DMS114 treated with DMSO at 0.1 percent for 48 hours (cell line): ENCODE measurements around the gene DENND4A.
"Not testable (repeated sequence)": the region's sequence is repeated elsewhere in the genome, so short reads cannot be mapped to it uniquely, and the experiment has no call there.

Experiments
- DNase-seq: peaks from one replicate; lab custom pipeline; 2025; ENCODE audit not compliant: unreplicated experiment; lab: John Stamatoyannopoulos, UW

Gene DENND4A

DNA sequence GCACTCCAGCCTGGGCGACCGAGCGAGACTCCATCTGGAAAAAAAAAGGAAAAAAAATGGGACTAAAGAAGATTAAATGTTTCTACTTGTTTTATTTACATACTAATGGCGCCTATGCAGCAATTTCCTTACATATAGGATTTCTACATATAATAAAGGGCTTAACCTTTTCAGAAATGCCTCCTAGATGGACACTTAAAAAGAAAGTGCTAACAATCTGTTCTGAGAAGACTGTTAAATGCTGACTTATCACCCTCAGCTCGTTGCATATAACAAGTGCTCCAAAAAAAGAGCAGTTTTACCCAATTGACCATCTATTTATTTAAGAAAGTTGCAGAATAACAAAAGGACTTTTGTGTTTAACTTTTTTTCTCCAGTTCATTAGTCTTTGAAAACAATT is 32.7 kb downstream of the DENND4A start:
- DNase-seq: no peak

DNA sequence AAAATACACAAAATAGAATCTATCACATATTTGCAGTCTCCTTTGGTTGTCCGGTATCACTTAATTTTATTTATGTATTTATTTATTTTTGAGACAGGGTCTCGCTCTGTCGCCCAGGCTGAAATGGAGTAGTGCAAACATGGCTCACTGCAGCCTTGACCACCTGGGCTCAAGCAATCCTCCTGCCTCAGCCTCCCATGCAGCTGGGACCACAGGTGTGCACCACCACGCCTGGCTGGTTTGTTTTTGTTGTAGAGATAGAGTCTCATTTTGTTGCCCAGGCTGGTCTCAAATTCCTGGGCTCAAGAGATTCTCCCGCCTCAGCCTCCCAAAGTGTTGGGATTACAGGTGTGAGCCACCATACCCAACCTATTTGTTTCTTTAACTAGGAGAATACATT is 33.9 kb downstream of the DENND4A start:
- DNase-seq: no peak

DNA sequence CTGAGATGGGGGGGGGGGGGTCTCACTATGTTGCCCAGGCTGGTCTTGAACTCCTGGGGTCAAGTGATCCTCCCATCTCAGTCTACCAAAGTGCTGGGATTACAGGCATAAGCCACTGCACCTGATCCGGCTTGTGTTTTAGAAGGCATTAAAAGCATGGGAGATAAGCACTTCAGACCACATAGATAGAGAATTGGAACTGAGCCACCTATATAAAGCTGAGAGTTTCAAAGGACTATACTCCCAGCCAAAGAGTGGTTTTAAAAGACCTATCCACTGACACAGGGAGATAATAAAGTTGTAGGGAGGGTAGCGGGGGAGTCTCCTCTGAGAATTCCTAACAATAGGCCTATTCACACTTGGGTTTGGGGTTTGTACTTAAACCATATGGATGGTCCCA is 34.8 kb downstream of the DENND4A start:
- DNase-seq: no peak

DNA sequence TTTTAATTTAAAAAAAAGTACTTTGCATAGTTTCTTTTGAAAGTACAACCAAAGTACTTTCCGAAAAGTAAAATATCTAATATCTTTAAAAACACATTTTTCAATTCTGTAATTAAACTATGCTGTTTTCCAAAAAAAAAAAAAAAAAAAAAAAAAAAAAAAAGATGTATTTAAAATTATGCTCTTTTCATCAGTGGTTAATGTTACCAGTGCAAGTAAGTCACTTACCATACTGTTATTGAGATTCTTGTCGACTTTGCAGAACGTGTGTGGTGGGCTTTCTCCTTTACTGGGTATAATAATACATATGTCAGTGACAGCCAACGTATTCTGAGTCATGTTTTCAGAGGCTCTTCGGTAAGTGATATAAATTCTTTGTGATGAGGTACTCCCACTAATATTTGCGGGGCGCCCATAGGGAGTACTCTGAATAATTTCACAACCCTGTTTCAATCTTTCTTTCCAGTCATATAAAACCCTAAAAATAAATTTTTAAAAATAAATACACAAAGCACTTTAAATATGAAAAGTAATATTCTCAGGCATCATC is 39.9 kb downstream of the DENND4A start:
- no peak for DNase-seq

DNA sequence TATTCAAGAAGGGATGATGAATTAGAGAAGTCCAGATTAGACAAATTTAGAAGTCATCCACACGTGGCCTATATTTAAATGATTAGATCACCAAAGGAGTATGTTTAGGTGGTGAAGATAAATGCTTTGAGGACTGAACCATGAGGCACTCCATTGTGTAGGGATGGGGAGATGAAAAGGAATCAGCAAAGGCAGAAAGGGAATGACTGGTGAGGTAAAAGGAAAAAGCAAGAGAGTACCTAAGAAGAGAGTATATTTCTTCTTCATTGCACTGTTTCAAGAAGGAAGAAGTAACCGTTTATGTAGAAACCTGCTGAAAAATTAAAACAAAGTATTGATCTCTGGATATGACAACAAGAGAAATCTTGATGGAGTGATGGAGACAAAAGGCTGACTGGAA is 40.7 kb downstream of the DENND4A start:
- no peak for DNase-seq

DNA sequence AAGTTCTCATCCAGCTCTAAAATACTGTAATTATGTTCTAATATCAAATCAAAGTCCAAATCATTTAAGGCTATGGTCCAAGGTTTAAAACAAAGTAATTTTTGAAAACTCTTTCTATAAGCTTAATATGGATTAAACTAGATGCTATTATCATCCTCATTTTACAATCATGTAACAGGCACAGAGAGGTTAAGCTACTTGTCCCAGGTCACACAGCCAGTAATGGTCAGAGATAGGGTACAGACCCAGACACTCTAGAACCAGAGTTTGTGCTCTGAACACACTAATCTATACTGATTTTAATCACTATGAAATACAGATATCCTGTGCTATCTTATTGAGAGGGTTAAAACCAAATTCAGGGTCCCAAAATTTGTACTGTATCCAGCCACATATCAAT is 44.8 kb downstream of the DENND4A start:
- DNase-seq: no peak

DNA sequence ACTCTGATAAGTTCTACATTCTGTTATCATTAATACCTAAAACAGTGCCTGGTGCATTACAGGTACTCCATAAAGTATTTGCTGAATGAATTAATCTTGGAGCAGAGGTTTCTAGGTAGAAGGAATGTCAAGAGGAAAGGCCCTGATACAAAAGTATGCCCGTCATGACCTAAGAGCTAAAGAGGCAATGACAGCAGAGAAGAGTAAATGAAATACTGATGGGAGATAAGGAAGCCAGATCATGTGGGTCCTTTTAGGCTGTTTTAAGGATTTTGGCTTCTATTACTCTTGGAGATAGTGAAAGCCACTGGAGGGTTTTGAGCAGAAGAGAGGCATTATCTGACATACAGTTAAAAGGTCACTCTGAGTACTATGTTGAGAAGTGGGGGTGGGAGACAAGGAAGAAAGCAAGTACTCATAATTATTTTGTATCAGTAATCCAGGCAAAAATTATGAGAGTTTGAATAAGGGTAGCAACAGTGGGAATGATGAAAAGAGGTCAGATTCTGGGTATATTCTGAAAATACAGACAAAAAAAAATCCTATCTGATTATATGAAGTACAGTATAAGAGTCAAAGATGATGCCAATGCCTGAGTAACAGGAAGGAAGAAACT is 48.3 kb downstream of the DENND4A start:
- no peak for DNase-seq

DNA sequence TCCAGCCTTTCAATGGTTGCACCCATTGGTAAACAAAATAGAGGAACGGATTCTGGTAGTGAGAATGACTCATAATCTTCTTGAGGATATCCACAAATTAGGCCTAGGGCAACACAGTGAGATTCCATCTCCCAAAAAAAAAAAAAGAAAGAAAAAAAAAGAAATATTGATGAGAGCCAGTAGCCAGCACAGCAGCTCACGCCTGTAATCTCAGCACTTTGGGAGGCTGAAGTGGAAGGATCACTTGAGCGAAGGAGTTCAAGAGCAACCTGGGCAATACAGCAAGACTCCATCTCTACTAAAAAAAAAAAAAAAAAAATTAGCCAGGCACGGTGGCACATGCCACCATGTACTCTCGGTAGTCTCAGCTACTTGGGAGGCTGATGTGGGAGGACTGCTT is 51.9 kb downstream of the DENND4A start:
- no peak for DNase-seq

DNA sequence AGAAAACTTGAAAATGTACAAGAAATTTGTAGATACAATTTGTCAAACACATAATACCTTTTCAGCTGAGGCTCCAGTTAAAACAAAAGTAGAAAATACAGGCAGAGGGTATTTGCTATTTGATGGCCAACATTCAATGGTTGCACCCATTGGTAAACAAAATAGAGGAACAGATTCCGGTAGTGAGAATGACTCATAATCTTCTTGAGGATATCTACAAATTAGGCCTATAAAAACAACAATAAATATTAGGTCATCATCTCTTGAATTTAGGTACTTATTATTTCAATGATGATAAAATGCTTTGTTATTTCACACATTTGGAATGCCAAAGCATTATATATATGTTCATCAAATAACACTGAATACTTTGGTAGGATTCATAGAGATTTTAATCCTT is 53.4 kb downstream of the DENND4A start:
- no peak for DNase-seq

DNA sequence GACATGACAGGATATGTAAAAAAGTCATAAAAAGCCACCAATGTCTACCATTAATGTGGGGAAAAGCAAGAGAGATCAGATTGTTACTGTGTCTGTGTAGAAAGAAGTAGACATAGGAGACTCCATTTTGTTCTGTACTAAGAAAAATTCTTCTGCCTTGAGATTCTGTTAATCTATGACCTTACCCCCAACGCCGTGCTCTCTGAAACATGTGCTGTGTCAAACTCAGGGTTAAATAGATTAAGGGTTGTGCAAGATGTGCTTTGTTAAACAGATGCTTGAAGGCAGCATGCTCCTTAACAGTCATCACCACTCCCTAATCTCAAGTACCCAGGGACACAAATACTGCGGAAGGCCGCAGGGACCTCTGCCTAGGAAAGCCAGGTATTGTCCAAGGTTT is 58.5 kb downstream of the DENND4A start:
- DNase-seq: not testable (repeated sequence)

DNA sequence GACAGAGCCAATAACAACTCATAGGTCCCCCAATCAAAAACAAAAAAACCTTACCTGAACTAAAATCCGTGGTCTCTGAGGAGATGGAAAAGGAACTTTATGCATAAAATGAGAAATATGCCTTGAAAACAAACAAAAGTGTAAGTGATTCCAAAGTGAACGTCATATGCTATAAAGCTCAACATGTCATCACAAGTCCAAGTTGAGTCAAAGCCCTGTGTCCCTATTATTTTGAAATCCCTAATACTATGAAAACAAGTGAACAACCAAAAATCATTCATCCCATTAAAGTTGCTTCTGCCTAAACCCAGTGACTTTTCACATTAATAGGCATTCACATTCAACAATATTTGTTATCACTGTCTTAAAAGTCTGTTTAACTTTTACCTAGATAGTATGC is 59.4 kb downstream of the DENND4A start:
- no peak for DNase-seq

DNA sequence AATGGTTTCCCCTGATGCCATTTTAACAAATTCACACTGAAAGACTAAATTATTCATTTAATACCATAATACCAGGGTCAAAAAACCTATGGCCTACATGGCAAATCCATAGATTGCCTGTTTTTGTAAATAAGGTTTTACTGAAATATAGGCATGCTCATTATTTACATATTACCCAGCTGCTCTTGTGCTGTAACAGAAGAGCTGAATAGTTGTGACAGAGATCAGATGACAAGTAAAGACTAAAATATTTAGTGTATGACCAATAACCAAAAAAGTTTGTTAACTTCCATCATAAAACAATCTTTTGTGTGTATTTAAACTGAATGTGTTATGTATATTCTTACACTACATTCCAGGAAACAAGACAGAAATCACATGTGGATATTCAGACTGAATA is 60.2 kb downstream of the DENND4A start:
- DNase-seq: no peak

DNA sequence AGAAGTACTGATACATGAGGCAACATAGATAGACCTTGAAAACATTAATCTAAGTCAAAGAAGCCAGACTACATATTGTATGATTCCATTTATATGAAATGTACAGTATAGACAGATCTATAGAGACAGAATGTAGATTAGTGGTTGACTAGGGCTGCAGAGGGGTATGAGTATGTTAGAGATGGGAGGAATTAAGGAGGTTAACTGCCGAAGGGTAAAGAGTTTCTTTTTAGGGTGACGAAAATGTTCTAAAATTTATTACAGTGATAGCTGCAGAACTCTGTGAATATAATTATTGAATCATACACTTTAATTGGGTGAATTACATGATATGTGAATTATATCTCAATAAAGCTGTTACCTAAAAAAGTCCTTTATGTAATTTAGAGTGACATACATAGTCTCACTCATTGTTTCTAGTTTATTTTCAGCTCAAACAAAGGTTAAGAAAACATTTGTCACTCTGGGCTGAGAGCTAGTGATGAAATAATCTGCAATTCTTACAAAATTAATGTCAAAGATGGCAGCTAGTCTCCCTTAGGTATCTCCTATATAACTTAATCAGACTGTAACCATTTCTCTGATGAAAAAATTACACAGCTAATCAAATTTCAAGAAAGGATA is 61.4 kb downstream of the DENND4A start:
- DNase-seq: no peak

DNA sequence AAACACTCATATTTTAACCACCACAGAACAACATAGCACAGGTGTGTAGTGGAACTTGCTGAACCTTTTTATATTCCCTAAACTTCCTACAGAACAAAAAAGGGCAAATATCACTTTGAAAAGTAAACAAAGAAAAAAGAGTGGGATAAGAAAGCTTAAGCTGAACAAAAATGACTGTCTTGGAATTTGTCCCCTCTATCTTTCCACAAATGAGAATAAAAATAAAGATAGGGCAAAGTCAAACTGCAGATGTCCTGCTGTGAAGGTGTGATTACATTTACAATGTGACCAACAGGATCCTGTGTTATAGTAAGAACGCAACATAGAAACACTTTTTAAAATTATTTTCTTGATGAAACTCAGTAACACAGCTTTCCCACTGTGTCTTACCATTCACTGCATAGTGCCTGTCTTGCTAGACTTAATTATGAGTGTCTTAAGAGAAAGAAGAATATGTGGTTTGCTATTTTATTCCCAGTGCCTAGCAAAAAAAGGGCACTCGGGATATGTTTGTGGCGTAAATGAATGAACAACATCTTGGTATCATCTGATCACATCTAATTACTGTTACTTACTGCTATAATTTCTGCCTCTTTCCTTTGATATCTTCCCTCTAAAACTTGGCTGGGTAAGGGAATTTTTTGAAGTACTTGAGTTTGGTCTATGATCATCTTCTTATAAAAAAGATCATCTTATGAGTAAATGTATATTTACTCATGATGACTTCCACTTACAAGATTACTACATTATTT is 67.5 kb downstream of the DENND4A start:
- DNase-seq: no peak

DNA sequence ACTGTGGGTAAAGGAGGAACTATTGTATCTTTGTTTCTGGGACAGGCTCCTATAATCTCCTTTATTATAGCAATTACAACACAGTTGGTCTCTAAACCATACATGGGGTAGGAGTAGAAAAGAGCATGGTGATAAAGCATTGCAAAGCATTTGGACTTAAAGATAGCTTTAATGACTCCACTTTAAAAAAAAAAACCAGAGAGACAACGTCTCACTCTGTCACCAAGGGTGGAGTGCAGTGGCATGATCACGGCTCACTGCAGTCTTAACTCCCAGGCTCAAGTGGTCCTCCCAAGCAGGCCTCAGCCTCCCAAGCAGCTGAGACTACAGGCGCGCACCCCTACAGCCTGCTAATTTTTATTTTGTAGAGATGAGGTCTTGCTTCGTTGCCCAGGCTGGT is 68.2 kb downstream of the DENND4A start:
- no peak for DNase-seq

DNA sequence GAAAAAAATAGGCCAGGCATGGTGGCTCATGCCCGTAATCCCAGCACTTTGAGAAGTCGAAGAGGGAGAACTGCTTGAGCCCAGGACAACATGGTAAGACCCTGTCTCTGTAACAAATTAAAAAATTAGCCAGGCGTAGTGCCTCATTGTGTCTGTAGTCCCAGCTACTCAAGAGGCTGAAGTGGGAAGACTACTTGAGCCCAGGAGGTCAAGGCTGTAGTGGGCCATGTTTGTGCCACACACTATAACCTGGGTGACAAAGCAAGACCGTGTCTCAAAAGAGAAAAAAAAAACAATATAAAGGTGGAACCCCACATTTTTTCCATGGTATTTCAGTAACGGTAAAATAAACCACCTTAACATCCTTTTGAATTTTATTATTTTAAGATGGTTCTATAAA is 69.9 kb downstream of the DENND4A start:
- DNase-seq: no peak

DNA sequence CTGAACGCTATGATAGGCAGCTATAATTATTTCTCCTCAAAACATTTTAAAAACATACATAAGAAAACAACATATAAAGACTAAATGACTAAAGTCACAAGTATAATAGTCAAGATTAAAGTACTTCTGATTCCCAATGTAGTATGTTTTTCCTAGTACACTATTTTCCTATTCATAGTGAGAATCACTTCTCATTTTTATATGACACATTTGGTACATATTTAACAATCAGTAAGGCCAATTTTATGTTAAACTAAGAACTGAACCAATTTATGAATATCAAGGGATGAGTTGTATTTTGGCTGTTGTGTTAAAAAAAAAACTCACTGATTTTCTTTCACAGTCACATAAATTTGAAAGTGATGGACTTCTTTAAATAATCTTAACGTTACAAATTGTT is 79.7 kb downstream of the DENND4A start:
- no peak for DNase-seq

DNA sequence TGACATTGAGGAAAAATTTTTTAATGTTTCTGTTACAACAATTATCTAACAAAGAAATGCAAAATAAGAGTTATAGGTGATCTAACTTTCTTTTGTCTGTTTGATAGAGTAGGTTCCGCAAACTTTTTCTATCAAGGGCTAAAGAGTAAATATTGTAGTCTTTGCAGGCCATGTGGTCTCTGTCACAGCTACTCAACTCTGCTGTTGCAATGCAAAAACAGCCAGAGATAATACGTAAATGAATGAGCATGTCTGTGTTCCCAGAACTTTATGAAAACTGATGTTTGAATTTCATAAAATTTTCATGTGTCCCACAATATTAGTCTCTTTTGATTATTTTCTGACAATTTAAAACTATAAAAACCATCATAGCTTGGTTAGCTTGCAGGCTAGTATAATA is 97.0 kb downstream of the DENND4A start:
- no peak for DNase-seq

DNA sequence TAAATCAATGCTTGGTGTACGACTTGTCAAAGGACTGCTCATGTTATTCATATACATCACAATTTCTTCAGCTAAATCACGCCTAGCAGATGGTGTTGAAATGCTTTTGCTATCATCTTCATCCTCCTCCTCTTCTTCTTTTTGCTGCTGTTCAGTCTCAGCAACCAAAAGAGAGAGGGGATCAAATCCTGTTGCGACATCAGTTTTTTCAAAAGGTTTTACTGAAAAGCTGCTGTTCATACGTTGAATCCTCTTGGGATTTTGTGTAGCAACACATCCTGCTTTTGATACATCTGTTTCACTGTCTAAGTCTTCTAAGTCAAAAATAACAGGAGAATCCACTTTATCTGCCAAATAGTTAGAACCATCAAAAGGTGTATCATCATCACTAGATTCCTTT is 101.3 kb downstream of the DENND4A start:
- DNase-seq: no peak

DNA sequence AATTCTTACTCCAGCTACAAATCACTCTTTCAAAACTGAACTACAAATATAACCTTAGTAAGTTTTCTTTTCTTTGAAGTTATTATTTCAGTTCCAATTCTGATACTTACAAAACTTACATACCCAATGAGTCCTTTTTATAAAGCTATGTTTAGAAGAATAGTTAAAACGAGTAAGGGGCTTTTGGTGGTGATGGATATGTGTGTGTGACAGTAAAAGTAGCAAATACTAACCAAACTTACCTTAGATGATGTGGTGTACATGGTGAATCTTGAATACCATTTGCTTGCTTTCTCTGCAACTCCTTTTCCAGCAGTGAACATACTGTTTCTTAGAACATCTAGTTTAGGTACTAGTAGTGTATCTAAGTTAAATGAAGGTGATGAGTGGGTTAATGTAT is 101.9 kb downstream of the DENND4A start:
- no peak for DNase-seq

DNA sequence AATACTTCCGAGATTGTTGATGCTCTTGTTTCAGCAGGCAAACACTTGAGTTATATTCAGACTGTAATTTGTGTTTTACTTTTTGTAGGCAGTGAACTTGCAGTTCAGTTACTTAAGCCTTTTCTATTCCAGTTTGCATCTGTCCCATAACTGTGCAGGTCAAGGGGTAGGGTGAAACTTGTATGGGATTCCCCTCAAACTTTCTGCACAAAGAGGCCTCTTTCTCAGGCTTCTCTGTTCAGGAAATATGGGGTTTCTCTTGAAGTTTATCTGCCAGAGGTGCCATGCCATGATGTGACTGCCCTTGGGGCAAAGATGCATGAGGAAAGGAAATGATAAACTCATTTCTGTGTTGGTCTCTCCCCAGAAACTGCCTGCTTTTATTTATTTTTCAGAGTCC is 103.6 kb downstream of the DENND4A start:
- no peak for DNase-seq

DNA sequence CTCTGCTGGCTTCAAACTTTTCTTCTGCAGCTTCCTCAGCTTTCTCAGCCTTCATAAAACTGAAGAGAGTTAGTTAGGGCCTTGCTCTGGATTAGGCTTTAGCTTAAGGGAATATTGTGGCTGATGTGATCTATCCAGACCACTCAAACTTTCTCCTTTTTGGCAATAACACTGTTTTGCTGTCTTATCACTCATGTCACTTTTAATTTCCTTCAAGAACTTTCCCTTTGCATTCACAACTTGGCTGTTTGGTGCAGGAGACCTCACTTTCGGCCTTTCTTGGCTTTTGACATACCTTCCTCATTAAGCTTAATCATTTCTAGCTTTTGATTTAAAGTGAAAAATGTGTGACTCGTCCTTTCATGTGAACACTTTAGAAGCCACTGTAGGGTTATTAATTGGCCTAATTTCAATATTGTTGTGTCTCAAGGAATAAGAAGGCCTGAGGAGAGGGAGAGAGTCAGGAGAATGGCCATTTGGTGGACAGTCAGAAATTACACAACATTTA is 109.6 kb downstream of the DENND4A start:
- DNase-seq: no peak
